HG03064 (cell line): Measurements from ENCODE around the gene TNNI3K.

Source experiments
- ATAC-seq: cut with Tn5 transposase; IDR thresholded peaks from one replicate; pipeline ENCODE4 v1.9.1; 2021; ENCODE audit warnings: low read depth; ENCODE audit not compliant: unreplicated experiment

TNNI3K gene

GRCh38 chr1:74280642-74281396 is 45.6 kb downstream of the TNNI3K start:
- ATAC-seq, result no peak

- ATAC-seq, result no peak
Observed at GRCh38 chr1:74286414-74286813, 51.2 kb downstream of the TNNI3K start.

- ATAC-seq, result no peak
Observed at GRCh38 chr1:74314438-74314837, 79.3 kb downstream of the TNNI3K start.

- no peak for ATAC-seq
Observed at GRCh38 chr1:74316302-74316701, 81.1 kb downstream of the TNNI3K start.

GRCh38 chr1:74317663-74318062 is 82.5 kb downstream of the TNNI3K start:
- no peak for ATAC-seq

GRCh38 chr1:74323937-74324473 is 88.8 kb downstream of the TNNI3K start:
- no peak for ATAC-seq

GRCh38 chr1:74324684-74325448 is 89.7 kb downstream of the TNNI3K start:
- no peak for ATAC-seq

- no peak for ATAC-seq
Observed at GRCh38 chr1:74328851-74329250, 93.7 kb downstream of the TNNI3K start.

- ATAC-seq, result no peak
Observed at GRCh38 chr1:74333244-74333643, 98.1 kb downstream of the TNNI3K start.

GRCh38 chr1:74334147-74334546 is 99.0 kb downstream of the TNNI3K start:
- ATAC-seq, result no peak

GRCh38 chr1:74340656-74341055 is 105.5 kb downstream of the TNNI3K start:
- ATAC-seq, result no peak

- ATAC-seq, result no peak
Observed at GRCh38 chr1:74341702-74342339, 106.6 kb downstream of the TNNI3K start.

- ATAC-seq, result no peak
Observed at GRCh38 chr1:74343216-74343615, 108.0 kb downstream of the TNNI3K start.

- ATAC-seq, result no peak
Observed at GRCh38 chr1:74344387-74344786, 109.2 kb downstream of the TNNI3K start.

GRCh38 chr1:74356493-74356892 is 121.3 kb downstream of the TNNI3K start:
- no peak for ATAC-seq

GRCh38 chr1:74357150-74357549 is 122.0 kb downstream of the TNNI3K start:
- ATAC-seq, result no peak

GRCh38 chr1:74357756-74358155 is 122.6 kb downstream of the TNNI3K start:
- ATAC-seq, result no peak

GRCh38 chr1:74362691-74363090 is 127.5 kb downstream of the TNNI3K start:
- no peak for ATAC-seq

GRCh38 chr1:74363220-74363619 is 128.0 kb downstream of the TNNI3K start:
- ATAC-seq, result no peak

GRCh38 chr1:74367175-74367813 is 132.1 kb downstream of the TNNI3K start:
- ATAC-seq, result no peak

GRCh38 chr1:74368335-74368734 is 133.1 kb downstream of the TNNI3K start:
- ATAC-seq, result no peak
